ENCODE data around the gene BMP7.

DNA sequence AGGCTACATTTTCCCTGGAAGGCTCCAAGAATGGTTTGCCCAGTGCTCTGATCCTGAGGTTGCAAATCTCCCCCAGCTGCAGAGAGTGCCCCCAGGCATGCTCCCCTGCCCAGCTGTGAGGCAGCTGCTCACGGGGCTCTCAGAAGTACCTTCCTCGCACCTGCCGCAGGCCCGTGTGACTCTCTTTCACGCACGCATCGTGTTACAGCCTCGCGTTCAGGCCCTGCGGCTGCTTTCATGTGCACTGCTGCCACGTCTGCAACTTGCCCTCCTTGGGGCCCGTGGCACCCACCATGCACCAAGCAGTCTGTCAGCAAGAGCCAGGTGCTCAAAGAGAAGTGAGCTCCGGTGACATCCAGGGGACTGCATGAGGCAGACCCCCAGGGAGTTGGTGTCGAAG, 34.6 kb upstream of the BMP7 start:
- no peak for TF ChIP-seq ZBTB17 (tag by site-specific recombination; IDR thresholded peaks at IDR 0.05)
- TF ChIP-seq, protein P1, sequence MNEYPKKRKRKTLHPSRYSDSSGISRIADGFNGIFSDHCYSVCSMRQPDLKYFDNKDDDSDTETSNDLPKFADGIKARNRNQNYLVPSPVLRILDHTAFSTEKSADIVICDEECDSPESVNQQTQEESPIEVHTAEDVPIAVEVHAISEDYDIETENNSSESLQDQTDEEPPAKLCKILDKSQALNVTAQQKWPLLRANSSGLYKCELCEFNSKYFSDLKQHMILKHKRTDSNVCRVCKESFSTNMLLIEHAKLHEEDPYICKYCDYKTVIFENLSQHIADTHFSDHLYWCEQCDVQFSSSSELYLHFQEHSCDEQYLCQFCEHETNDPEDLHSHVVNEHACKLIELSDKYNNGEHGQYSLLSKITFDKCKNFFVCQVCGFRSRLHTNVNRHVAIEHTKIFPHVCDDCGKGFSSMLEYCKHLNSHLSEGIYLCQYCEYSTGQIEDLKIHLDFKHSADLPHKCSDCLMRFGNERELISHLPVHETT (tag by site-specific recombination; IDR thresholded peaks at IDR 0.05) = no peak
- TF ChIP-seq, protein P2, sequence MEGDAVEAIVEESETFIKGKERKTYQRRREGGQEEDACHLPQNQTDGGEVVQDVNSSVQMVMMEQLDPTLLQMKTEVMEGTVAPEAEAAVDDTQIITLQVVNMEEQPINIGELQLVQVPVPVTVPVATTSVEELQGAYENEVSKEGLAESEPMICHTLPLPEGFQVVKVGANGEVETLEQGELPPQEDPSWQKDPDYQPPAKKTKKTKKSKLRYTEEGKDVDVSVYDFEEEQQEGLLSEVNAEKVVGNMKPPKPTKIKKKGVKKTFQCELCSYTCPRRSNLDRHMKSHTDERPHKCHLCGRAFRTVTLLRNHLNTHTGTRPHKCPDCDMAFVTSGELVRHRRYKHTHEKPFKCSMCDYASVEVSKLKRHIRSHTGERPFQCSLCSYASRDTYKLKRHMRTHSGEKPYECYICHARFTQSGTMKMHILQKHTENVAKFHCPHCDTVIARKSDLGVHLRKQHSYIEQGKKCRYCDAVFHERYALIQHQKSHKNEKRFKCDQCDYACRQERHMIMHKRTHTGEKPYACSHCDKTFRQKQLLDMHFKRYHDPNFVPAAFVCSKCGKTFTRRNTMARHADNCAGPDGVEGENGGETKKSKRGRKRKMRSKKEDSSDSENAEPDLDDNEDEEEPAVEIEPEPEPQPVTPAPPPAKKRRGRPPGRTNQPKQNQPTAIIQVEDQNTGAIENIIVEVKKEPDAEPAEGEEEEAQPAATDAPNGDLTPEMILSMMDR (tag by site-specific recombination; IDR thresholded peaks at IDR 0.05) = no peak
- TF ChIP-seq, protein P3, sequence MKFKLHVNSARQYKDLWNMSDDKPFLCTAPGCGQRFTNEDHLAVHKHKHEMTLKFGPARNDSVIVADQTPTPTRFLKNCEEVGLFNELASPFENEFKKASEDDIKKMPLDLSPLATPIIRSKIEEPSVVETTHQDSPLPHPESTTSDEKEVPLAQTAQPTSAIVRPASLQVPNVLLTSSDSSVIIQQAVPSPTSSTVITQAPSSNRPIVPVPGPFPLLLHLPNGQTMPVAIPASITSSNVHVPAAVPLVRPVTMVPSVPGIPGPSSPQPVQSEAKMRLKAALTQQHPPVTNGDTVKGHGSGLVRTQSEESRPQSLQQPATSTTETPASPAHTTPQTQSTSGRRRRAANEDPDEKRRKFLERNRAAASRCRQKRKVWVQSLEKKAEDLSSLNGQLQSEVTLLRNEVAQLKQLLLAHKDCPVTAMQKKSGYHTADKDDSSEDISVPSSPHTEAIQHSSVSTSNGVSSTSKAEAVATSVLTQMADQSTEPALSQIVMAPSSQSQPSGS (tag by site-specific recombination; IDR thresholded peaks at IDR 0.05; ENCODE audit: low read depth) = no peak
- no peak for TF ChIP-seq ZBTB1 (tag by site-specific recombination; IDR thresholded peaks at IDR 0.05)
